IMR-90 (cell line): ENCODE measurements around the gene EIF3L. TPM values are rescaled to one million over a fixed set of nuclear protein-coding genes. Genes with fewer than 3 reads are reported as not detected.

ENCODE experiments used
- ATAC-seq: fragments of 200-7000 bp; cut with Tn5 transposase; 2 replicates; pipeline ENCODE4 v1.9.1; 2020; ENCODE audit warnings: low read depth, mild to moderate bottlenecking, moderate library complexity
- BruUV-seq: library from RNA; stranded (reverse); fragments of 400-500 nt; replicated peaks from 2 replicates; lab custom pipeline; 2021; lab: Mats Ljungman, UMichigan
- CTCF ChIA-PET: fragments of 300-600 bp; formaldehyde crosslinking; extraction: SDS; loops from one replicate; lab custom pipeline; 2021; ENCODE audit warnings: antibody characterized with exemption; lab: Yijun Ruan, JAX
- POLR2A ChIA-PET: fragments of 300-600 bp; sonication (Branson Sonifier 250); formaldehyde crosslinking; loops from one replicate; lab custom pipeline; 2022; ENCODE audit warnings: antibody characterized with exemption; ENCODE audit not compliant: unreplicated experiment; lab: Charles Lee
- DNase-seq: peaks from one replicate; pipeline ENCODE4 v3.0.0; 2013
- H2AFZ ChIP-seq: replicated peaks from 2 replicates; pipeline ENCODE3; 2013; ENCODE audit warnings: low read length, mild to moderate bottlenecking; ENCODE audit not compliant: poor library complexity
- H2AK5ac ChIP-seq: 2 replicates; pipeline ENCODE4 v1.6.1; 2013; ENCODE audit warnings: low read depth, low read length, inconsistent platforms
- H2AK9ac ChIP-seq: replicated peaks from 2 replicates; pipeline ENCODE3; 2013; ENCODE audit warnings: mild to moderate bottlenecking, low read depth, low read length, moderate library complexity; ENCODE audit not compliant: poor library complexity
- H2BK120ac ChIP-seq: 2 replicates; pipeline ENCODE4 v1.6.1; 2013; ENCODE audit warnings: low read depth, low read length, inconsistent platforms
- H2BK15ac ChIP-seq: 3 replicates; pipeline ENCODE4 v1.6.1; 2013; ENCODE audit warnings: low read depth, low read length, inconsistent platforms
- H2BK20ac ChIP-seq: 2 replicates; pipeline ENCODE4 v1.6.1; 2013; ENCODE audit warnings: low read depth, mild to moderate bottlenecking, inconsistent platforms, low read length, moderate library complexity
- H2BK5ac ChIP-seq: 2 replicates; pipeline ENCODE4 v1.6.1; 2013; ENCODE audit warnings: mild to moderate bottlenecking, low read depth, low read length, inconsistent platforms; ENCODE audit not compliant: poor library complexity, severe bottlenecking
- H3K14ac ChIP-seq: replicated peaks from 2 replicates; pipeline ENCODE4 v1.6.1; 2013; ENCODE audit warnings: low read depth, low read length, inconsistent platforms
- H3K18ac ChIP-seq: 2 replicates; pipeline ENCODE4 v1.6.1; 2013; ENCODE audit warnings: low read depth, low read length, control low read depth
- H3K23ac ChIP-seq: 2 replicates; pipeline ENCODE4 v1.6.1; 2013; ENCODE audit warnings: low read depth, low read length, inconsistent platforms
- H3K27ac ChIP-seq: 2 replicates; pipeline ENCODE4 v1.5.1; 2013; ENCODE audit warnings: mild to moderate bottlenecking, control low read depth, low read length; ENCODE audit not compliant: insufficient read depth
- H3K27me3 ChIP-seq: 2 replicates; pipeline ENCODE4 v1.6.1; 2013; ENCODE audit warnings: low read length; ENCODE audit not compliant: control insufficient read depth, insufficient read depth
- H3K36me3 ChIP-seq: 2 replicates; pipeline ENCODE4 v1.6.1; 2013; ENCODE audit warnings: low read length, mixed read lengths; ENCODE audit not compliant: control insufficient read depth, insufficient read depth
- H3K4ac ChIP-seq: 2 replicates; pipeline ENCODE4 v1.6.1; 2013; ENCODE audit warnings: low read depth, low read length, inconsistent platforms
- H3K4me1 ChIP-seq: 2 replicates; pipeline ENCODE4 v1.6.1; 2013; ENCODE audit warnings: low read length, mixed read lengths; ENCODE audit not compliant: control insufficient read depth, insufficient read depth
- H3K4me2 ChIP-seq: 2 replicates; pipeline ENCODE4 v1.6.1; 2013; ENCODE audit warnings: low read depth, mild to moderate bottlenecking, control low read depth, low read length, moderate library complexity
- H3K4me3 ChIP-seq: 2 replicates; pipeline ENCODE4 v1.5.1; 2013; ENCODE audit warnings: low read depth, mild to moderate bottlenecking, control low read depth, low read length, moderate library complexity; ENCODE audit not compliant: insufficient read depth
- H3K56ac ChIP-seq: 2 replicates; pipeline ENCODE4 v1.6.1; 2013; ENCODE audit warnings: low read length, inconsistent platforms; ENCODE audit not compliant: insufficient read depth; ENCODE audit errors: extremely low read depth
- H3K79me1 ChIP-seq, 2 experiments: 2 replicates each; pipeline ENCODE4 v1.6.1; 2013; ENCODE audit warnings: low read length in 2 of 2, inconsistent platforms in 1 of 2, low read depth in 1 of 2
- H3K9ac ChIP-seq: 2 replicates; pipeline ENCODE4 v1.6.1; 2013; ENCODE audit warnings: low read depth, low read length, control low read depth
- H3K9me1 ChIP-seq: 2 replicates; pipeline ENCODE4 v1.6.1; 2013; ENCODE audit warnings: low read length, inconsistent platforms; ENCODE audit not compliant: insufficient read depth
- H3K9me3 ChIP-seq: 2 replicates; pipeline ENCODE4 v1.6.1; 2013; ENCODE audit warnings: low read length; ENCODE audit not compliant: control insufficient read depth, insufficient read depth
- H4K20me1 ChIP-seq: 2 replicates; pipeline ENCODE4 v1.6.1; 2013; ENCODE audit warnings: low read length, inconsistent platforms; ENCODE audit not compliant: insufficient read depth
- H4K5ac ChIP-seq: 2 replicates; pipeline ENCODE4 v1.6.1; 2013; ENCODE audit warnings: mild to moderate bottlenecking, low read depth, low read length, control low read depth
- H4K8ac ChIP-seq, 2 experiments: 2 replicates each; pipeline ENCODE4 v1.6.1; 2013; ENCODE audit warnings: low read depth in 2 of 2, low read length in 2 of 2, control low read depth in 1 of 2, inconsistent platforms in 1 of 2
- H4K91ac ChIP-seq: 2 replicates; pipeline ENCODE4 v1.6.1; 2013; ENCODE audit warnings: low read depth, low read length, inconsistent platforms; ENCODE audit not compliant: insufficient read depth
- BHLHE40 ChIP-seq: fragments of 150-350 bp; IDR thresholded peaks from 2 replicates; pipeline ENCODE4 v1.6.1; 2016; ENCODE audit warnings: mild to moderate bottlenecking, low read depth, low read length
- CEBPB ChIP-seq: IDR thresholded peaks from 2 replicates; pipeline ENCODE4 v1.6.1; 2012; ENCODE audit warnings: low read depth, low read length, improper control_type of control experiment
- CHD1 ChIP-seq: IDR thresholded peaks from 2 replicates; pipeline ENCODE4 v1.6.1; 2012; ENCODE audit warnings: low read depth, low read length, improper control_type of control experiment
- CTCF ChIP-seq: conservative IDR thresholded peaks from 2 replicates; pipeline ENCODE4 v1.5.1; 2012; ENCODE audit warnings: mild to moderate bottlenecking, low read depth, low read length, improper control_type of control experiment
- ELK1 ChIP-seq: fragments of 150-350 bp; IDR thresholded peaks from 2 replicates; pipeline ENCODE4 v1.6.1; 2016; ENCODE audit warnings: low read depth, mild to moderate bottlenecking, low read length, moderate library complexity, borderline replicate concordance
- FOS ChIP-seq: fragments of 150-350 bp; IDR thresholded peaks from 2 replicates; pipeline ENCODE4 v1.6.1; 2016; ENCODE audit warnings: low read depth, low read length
- MAFK ChIP-seq: IDR thresholded peaks from 2 replicates; pipeline ENCODE4 v1.6.1; 2012; ENCODE audit warnings: low read depth, low read length, improper control_type of control experiment
- MAZ ChIP-seq: IDR thresholded peaks from 2 replicates; pipeline ENCODE4 v1.6.1; 2012; ENCODE audit warnings: low read depth, mild to moderate bottlenecking, low read length, improper control_type of control experiment, moderate library complexity, borderline replicate concordance
- MXI1 ChIP-seq: IDR thresholded peaks from 2 replicates; pipeline ENCODE4 v1.6.1; 2012; ENCODE audit warnings: low read depth, mild to moderate bottlenecking, low read length, moderate library complexity, borderline replicate concordance
- NFE2L2 ChIP-seq: fragments of 150-350 bp; IDR thresholded peaks from 2 replicates; pipeline ENCODE4 v1.6.1; 2016; ENCODE audit warnings: low read depth, mild to moderate bottlenecking, low read length
- POLR2A ChIP-seq: IDR thresholded peaks from 2 replicates; pipeline ENCODE4 v1.6.1; 2012; ENCODE audit warnings: mild to moderate bottlenecking, low read depth, low read length
- RAD21 ChIP-seq: IDR thresholded peaks from 2 replicates; pipeline ENCODE4 v1.6.1; 2012; ENCODE audit warnings: low read length, improper control_type of control experiment
- RCOR1 ChIP-seq: IDR thresholded peaks from 2 replicates; pipeline ENCODE4 v1.6.1; 2012; ENCODE audit warnings: mild to moderate bottlenecking, low read length, improper control_type of control experiment; ENCODE audit not compliant: insufficient replicate concordance
- RFX5 ChIP-seq: IDR thresholded peaks from 2 replicates; pipeline ENCODE4 v1.8.0; 2012; ENCODE audit warnings: low read depth, mild to moderate bottlenecking, low read length, moderate library complexity
- SMC3 ChIP-seq: fragments of 150-350 bp; IDR thresholded peaks from 2 replicates; pipeline ENCODE4 v1.6.1; 2016; ENCODE audit warnings: low read depth, mild to moderate bottlenecking, antibody characterized with exemption, low read length, moderate library complexity
- USF2 ChIP-seq: fragments of 150-350 bp; IDR thresholded peaks from 2 replicates; pipeline ENCODE4 v1.6.1; 2017; ENCODE audit warnings: mild to moderate bottlenecking, antibody characterized with exemption, low read length, low read depth
- WGBS, 2 experiments: methylation state at CpG; one replicate each; pipeline versions ENCODE4 v1.1.5 to v1.1.7; 2013; ENCODE audit warnings: missing lambda C conversion rate in 2 of 2; ENCODE audit not compliant: insufficient read length in 1 of 2; ENCODE audit errors: extremely low coverage in 2 of 2; 5-methylcytosine and 5-hydroxymethylcytosine counted together
- dilution Hi-C: fragments of 300-500 bp; cut with HindIII; formaldehyde crosslinking; loops from one replicate; pipeline ENCODE4 v1.14.3; 2018; ENCODE audit warnings: low sequenced_read_pairs; ENCODE audit not compliant: unreplicated experiment
- in situ Hi-C: fragments of 300-500 bp; cut with MboI; formaldehyde crosslinking; loops from 3 replicates; pipeline ENCODE4 v1.14.3; 2019; ENCODE audit warnings: low sequenced_read_pairs, inconsistent platforms, mixed read lengths
- intact Hi-C: fragments of 100-400 bp; cut with micrococcal nuclease; formaldehyde crosslinking; loops from 2 replicates; pipeline ENCODE4 v1.10.0; 2022
- polyA plus RNA-seq, 3 experiments: library from polyadenylated mRNA; depleted of rRNA; stranded (reverse); fragments of >200 nt; gene quantifications; 2 replicates each; pipeline ENCODE4 v1.2.3, GENCODE V29; 2012; ENCODE audit warnings: low replicate concordance in 1 of 3
- total RNA-seq: library from RNA; depleted of rRNA; stranded (reverse); fragments of >200 nt; gene quantifications from 2 replicates; pipeline ENCODE4 v1.2.3, GENCODE V29; 2012

EIF3L gene
- total and polyA plus RNA-seq, 2 of the 4 experiments (the other 2 are of a cell fraction) = 391 to 593 TPM

- Histone ChIP-seq H3K4me1 (no peaks in the 10 kb centered on the region), H2AFZ (no peak overlapping the region), H2BK15ac (no peak overlapping the region), H2AK9ac (no peak overlapping the region), H4K5ac (no peak overlapping the region), H3K27me3 (no peaks in the 10 kb centered on the region), H2BK5ac (no peak overlapping the region), H3K36me3 (peaks cover 52% of the 10 kb centered on the region), H3K27ac (no peak overlapping the region), H3K4me3 (no peak overlapping the region), H3K56ac (no peak overlapping the region), H3K9ac (no peak overlapping the region), H3K23ac (no peak overlapping the region), H3K4me2 (no peak overlapping the region), H3K4ac (no peak overlapping the region), H2BK20ac (no peak overlapping the region), H2AK5ac (no peak overlapping the region), H3K9me1 (peaks cover 8% of the 10 kb centered on the region; the same call in 1 of the 2 replicates), H3K14ac (no peak overlapping the region), H3K18ac (no peak overlapping the region), H4K91ac (no peak overlapping the region), H4K20me1 (peaks cover 15% of the 10 kb centered on the region; the same call in 1 of the 2 replicates), H4K8ac (no peak overlapping the region), H3K9me3 (no peaks in the 10 kb centered on the region), H2BK120ac (no peak overlapping the region), H3K79me1 (peaks cover 32 to 50% of the 10 kb centered on the region in 2 experiments)
- no TSS peak for BruUV-seq
- POLR2A ChIA-PET = no interaction called here
- peak; percentile 59 for DNase-seq
- no peak for TF ChIP-seq FOS
- TF ChIP-seq RCOR1 = no peak
- no peak for TF ChIP-seq MXI1
- no peak for TF ChIP-seq MAFK
- TF ChIP-seq USF2 = no peak
- TF ChIP-seq RAD21 = no peak
- TF ChIP-seq CTCF = no peak
- no peak for TF ChIP-seq CHD1
- no peak for TF ChIP-seq NFE2L2
- TF ChIP-seq POLR2A = no peak
- no peak for TF ChIP-seq ELK1
- no peak for TF ChIP-seq BHLHE40
- TF ChIP-seq CEBPB = no peak
- TF ChIP-seq RFX5 = no peak
- no peak for TF ChIP-seq MAZ
- TF ChIP-seq SMC3 = no peak
- WGBS, 2 experiments = no CpG with 5 or more reads among the region's 7 CpGs
- in situ Hi-C loops = no loop called here
- dilution Hi-C loops = no loop called here
- intact Hi-C loops = no loop called here
- CTCF ChIA-PET = no interaction called here
- ATAC-seq = no peak; the same call in 1 of the 2 replicates
These were observed 21.1 kb downstream of the EIF3L start for GRCh38 chr22:37870273-37870672.
